Astrocyte of the cerebellum (primary cell): Measurements from ENCODE around the gene DNAH6.
"Not testable (repeated sequence)": the region's sequence is repeated elsewhere in the genome, so short reads cannot be mapped to it uniquely, and the experiment has no call there.

Source experiments
- DNase-seq: peaks from one replicate; pipeline ENCODE4 v3.0.0-alpha.2; 2011; ENCODE audit warnings: low read depth
- H3K4me3 ChIP-seq: 2 replicates; pipeline ENCODE4 v1.5.1; 2011; ENCODE audit warnings: mild to moderate bottlenecking, low read depth, low read length, moderate library complexity
- in situ Hi-C: cut with HindIII; loops from 2 replicates; pipeline ENCODE4 v1.10.0; 2017; ENCODE audit warnings: low sequenced_read_pairs
- TF ChIP-seq, protein P1 (sequence below): IDR thresholded peaks from 2 replicates; pipeline ENCODE4 v1.5.1; 2012; ENCODE audit warnings: low read length, low read depth, moderate library complexity, mild to moderate bottlenecking; ENCODE audit errors: missing control alignments

The DNAH6 gene, protein sequence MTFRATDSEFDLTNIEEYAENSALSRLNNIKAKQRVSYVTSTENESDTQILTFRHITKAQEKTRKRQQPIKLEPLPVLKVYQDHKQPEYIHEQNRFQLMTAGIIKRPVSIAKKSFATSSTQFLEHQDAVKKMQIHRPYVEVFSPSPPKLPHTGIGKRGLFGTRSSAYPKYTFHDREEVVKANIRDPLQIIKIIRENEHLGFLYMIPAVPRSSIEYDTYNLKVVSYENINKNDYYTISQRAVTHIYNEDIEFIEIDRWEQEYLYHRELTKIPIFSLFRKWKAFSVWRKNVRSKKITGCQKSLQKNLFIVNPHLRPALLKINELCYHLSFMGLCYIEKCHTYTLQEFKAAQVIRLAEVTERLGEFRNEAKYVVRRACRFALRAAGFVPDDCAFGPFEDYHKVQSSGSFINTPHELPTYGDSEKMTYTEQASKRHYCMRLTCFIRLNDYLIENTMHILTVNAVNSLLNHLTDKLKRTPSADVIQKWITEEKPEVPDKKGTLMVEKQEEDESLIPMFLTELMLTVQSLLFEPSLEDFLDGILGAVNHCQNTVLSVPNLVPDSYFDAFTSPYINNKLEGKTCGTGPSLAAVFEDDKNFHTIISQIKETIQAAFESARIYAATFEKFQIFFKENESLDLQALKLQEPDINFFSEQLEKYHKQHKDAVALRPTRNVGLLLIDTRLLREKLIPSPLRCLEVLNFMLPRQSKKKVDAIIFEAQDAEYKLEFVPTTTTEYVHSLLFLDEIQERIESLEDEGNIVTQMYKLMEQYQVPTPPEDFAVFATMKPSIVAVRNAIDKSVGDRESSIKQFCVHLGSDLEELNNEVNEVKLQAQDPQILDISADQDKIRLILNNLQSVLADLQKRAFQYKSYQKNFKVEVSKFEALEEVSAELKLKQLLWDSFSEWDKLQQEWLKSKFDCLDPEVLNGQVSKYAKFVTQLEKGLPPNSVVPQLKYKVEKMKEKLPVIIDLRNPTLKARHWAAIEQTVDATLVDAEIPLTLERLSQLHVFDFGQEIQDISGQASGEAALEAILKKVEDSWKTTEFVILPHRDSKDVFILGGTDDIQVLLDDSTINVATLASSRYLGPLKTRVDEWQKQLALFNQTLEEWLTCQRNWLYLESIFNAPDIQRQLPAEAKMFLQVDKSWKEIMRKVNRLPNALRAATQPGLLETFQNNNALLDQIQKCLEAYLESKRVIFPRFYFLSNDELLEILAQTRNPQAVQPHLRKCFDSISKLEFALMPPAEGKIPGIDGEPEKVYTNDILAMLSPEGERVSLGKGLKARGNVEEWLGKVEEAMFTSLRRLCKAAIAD (N-terminal part only)

DNA sequence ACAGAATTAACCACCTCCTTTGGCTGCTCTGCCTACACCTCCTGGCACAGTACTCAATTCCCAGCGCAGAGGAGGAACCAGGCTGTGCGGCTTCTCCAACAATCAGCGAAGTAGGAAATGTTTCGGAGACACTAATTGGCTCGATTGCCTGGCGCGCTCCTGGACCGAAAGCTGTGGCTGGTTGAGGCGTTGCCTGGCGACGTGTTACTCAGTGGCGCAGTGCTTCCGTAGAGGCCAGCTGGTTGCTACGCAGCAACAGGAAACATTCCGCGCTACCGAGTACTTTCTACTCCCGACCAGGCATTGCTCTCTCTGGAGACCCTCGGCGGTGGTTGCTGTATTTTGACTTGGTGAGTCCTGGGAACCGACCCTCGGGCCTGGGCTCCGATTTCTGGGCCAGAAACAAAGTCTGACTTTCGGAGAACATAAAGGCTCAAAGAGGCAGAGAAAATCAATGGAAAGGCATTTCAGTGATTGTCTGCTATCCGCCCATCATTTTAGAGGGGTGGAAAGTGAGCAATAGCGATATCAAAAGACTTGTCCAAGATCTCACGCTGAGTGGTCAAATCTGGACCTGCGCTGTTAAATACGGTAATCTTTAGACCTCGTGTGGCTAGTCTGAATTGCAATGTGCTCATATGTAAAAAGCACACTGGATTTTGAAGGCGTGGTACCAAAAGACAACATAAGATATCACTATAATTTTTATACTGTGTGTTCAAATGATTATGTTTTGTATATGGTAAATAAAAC lies at the start of gene DNAH6:
TSS of gene DNAH6 (plus strand) at position 265 of the 753 bp plus-strand sequence. CDS start 1,329 bp downstream, outside the sequence.
- TF ChIP-seq, protein P1, sequence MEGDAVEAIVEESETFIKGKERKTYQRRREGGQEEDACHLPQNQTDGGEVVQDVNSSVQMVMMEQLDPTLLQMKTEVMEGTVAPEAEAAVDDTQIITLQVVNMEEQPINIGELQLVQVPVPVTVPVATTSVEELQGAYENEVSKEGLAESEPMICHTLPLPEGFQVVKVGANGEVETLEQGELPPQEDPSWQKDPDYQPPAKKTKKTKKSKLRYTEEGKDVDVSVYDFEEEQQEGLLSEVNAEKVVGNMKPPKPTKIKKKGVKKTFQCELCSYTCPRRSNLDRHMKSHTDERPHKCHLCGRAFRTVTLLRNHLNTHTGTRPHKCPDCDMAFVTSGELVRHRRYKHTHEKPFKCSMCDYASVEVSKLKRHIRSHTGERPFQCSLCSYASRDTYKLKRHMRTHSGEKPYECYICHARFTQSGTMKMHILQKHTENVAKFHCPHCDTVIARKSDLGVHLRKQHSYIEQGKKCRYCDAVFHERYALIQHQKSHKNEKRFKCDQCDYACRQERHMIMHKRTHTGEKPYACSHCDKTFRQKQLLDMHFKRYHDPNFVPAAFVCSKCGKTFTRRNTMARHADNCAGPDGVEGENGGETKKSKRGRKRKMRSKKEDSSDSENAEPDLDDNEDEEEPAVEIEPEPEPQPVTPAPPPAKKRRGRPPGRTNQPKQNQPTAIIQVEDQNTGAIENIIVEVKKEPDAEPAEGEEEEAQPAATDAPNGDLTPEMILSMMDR = no peak
- in situ Hi-C loops = no loop called here
- peak; percentile 92 for DNase-seq
- peak within 1 kb of the TSS; percentile 54 for H3K4me3 ChIP-seq

DNA sequence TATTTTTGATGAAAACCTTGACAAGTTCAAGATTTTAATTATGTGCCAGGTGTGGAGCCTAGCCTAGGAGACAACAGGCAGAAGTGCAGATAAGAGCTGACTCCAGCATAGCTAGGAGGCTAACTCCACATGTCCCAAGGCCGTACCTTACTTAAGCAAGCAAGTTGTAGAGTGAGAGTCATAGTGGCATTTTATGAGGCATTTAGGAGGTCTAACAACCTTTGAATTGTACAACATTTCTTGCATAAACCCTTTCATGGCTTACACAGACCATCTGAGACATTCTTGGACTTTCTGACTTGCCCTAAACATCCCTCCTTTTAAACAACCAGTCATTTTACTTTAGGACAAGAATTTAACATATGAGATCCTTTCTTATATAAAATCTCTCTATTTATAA lies 48.9 kb upstream of the DNAH6 start:
- in situ Hi-C loops = no loop called here
- TF ChIP-seq, protein P1 = no peak
- no peak for DNase-seq
- no peak overlapping the region for H3K4me3 ChIP-seq

DNA sequence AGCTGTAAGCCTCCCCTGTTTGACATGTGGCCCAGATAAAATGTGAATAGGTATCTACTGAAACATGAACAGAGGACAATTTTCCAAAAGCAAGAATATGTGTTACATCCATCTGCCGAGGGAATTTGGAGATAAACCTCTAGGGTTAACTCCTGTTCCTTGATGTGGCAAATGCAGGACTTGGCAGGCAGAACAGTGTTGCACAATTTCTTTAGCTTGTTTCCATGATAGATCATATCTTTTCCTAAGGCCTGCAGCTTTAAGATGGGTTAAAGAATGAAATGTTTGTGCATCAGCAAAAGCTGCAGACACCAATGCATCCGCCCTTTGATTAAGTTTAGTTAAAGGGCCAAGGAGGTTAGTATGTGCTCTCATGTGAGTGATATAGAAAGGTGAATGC lies 43.9 kb upstream of the DNAH6 start:
- in situ Hi-C loops, DNase-seq: not testable (repeated sequence)

DNA sequence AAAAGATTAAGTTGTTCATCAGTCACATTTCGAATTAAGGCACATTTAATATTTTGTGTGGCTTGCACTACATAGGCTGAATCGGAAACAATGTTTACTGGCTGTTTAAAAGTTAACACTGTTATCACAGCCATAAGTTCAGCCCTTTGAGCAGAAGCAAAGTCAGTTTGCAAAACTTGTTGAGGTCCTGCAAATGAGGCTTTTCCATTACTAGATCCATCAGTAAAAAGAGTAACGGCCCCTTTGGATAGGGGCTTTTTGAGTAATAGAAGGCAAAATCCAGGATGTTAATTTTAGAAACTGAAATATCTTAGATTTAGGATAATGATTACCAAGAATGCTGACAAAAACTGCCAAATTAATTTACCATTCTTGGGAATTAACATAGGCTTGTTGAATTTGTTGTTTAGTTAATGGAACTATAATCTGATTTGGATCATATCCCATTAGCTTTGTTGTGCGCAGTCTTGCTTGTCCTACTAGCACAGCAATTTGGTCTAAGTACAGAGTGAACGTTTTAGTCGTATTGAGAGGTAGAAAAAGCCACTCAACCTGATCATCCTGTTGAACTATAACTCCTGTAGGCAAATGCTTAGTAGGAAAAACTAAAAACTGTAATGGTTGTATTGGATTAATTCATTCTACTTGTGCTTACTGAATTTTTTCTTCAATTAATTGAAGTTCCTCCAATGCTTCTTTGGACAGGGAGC lies 43.3 kb upstream of the DNAH6 start:
- no peak for DNase-seq
- in situ Hi-C loops = no loop called here

More for the DNA sequence above, 43.9 kb upstream of the DNAH6 start:
- not testable (repeated sequence) for H3K4me3 ChIP-seq

DNA sequence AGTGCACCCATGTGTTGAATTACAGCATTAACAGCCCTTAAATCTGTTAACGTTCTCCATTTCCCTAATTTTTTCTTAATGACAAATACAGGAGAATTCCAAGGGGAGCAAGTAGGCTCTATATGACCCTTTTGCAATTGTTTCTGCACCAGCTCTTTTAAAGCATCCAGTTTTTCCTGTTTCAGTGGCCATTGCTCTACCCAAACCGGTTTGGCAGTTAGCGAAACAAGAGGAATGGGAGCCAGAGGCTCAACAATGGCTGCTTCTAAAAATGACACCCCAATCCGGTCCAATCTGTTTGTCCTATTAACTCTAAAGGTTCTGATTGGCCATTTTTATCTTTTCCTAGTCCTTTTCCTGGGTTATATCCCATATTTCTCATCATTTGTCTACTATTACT lies 42.1 kb upstream of the DNAH6 start:
- H3K4me3 ChIP-seq = no peak overlapping the region
- no peak for DNase-seq
- in situ Hi-C loops = no loop called here
- TF ChIP-seq, protein P1 = no peak

More for the DNA sequence above, 43.3 kb upstream of the DNAH6 start:
- TF ChIP-seq, protein P1 = no peak
- H3K4me3 ChIP-seq = no peak overlapping the region

DNA sequence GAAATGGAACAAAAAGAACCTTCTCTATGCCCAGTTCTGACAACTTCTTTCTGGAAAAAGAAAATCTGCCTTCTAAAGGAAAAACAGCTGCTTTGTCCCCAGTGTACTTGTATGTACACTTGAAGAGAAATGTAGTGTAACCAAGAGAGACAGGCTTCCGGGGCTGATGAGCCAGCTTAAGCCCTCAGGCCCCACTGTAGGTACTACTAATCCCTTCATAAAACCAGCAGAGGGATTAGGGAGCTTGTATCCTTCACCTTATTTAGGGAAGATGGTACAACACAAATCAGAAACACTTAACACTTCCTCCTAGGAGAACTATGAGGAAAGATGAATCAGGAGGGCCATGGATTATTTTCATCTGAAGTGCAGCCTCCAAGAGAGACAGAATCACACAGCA lies 38.4 kb upstream of the DNAH6 start:
- in situ Hi-C loops = no loop called here
- DNase-seq = no peak
- TF ChIP-seq, protein P1 = no peak
- H3K4me3 ChIP-seq = no peak overlapping the region
